ENCODE measurements around the gene WHRN.

GRCh38 chr9:114525513-114525912 is 20.2 kb upstream of the WHRN start:
- TF ChIP-seq, protein P1, sequence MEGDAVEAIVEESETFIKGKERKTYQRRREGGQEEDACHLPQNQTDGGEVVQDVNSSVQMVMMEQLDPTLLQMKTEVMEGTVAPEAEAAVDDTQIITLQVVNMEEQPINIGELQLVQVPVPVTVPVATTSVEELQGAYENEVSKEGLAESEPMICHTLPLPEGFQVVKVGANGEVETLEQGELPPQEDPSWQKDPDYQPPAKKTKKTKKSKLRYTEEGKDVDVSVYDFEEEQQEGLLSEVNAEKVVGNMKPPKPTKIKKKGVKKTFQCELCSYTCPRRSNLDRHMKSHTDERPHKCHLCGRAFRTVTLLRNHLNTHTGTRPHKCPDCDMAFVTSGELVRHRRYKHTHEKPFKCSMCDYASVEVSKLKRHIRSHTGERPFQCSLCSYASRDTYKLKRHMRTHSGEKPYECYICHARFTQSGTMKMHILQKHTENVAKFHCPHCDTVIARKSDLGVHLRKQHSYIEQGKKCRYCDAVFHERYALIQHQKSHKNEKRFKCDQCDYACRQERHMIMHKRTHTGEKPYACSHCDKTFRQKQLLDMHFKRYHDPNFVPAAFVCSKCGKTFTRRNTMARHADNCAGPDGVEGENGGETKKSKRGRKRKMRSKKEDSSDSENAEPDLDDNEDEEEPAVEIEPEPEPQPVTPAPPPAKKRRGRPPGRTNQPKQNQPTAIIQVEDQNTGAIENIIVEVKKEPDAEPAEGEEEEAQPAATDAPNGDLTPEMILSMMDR (IDR thresholded peaks at IDR 0.05), result no peak
- TF ChIP-seq POLR2AphosphoS5 (IDR thresholded peaks at IDR 0.05), result no peak
- no peak for TF ChIP-seq EP300 (IDR thresholded peaks at IDR 0.05)
- no peak for TF ChIP-seq POLR2A (IDR thresholded peaks at IDR 0.05)

All from gastroesophageal sphincter (tissue), 3 donors.